Globus pallidus (tissue), 1 donor: Measurements from ENCODE around the gene CIB2.
"Not testable (repeated sequence)": the region's sequence is repeated elsewhere in the genome, so short reads cannot be mapped to it uniquely, and the experiment has no call there.

ENCODE experiments used
- DNase-seq: peaks from one replicate; pipeline ENCODE4 v3.0.0-alpha.2; 2015; ENCODE audit warnings: low spot score

CIB2 gene

GRCh38 chr15:78131295-78132061, at the start of gene CIB2:
TSS of gene CIB2 (minus strand) at chr15:78131445. CDS start at chr15:78131215, 230 bp downstream.
- peak; percentile 52 for DNase-seq

GRCh38 chr15:78179906-78180305, 48.7 kb upstream of the CIB2 start:
- DNase-seq: no peak

GRCh38 chr15:78179286-78179840, 48.1 kb upstream of the CIB2 start:
- no peak for DNase-seq

GRCh38 chr15:78178064-78178463, 46.8 kb upstream of the CIB2 start:
- DNase-seq: no peak

- DNase-seq: peak; percentile 55
Measured at GRCh38 chr15:78177447-78177873, 46.2 kb upstream of the CIB2 start.

- no peak for DNase-seq
Measured at GRCh38 chr15:78175330-78175729, 44.1 kb upstream of the CIB2 start.

- no peak for DNase-seq
Measured at GRCh38 chr15:78174401-78174800, 43.2 kb upstream of the CIB2 start.

GRCh38 chr15:78171864-78172472, 40.7 kb upstream of the CIB2 start:
- no peak for DNase-seq

GRCh38 chr15:78170848-78171773, 39.9 kb upstream of the CIB2 start:
- DNase-seq: no peak

GRCh38 chr15:78168608-78169007, 37.4 kb upstream of the CIB2 start:
- DNase-seq: no peak

- no peak for DNase-seq
Measured at GRCh38 chr15:78167227-78167888, 36.1 kb upstream of the CIB2 start.

- no peak for DNase-seq
Measured at GRCh38 chr15:78164010-78164409, 32.8 kb upstream of the CIB2 start.

GRCh38 chr15:78162038-78162437, 30.8 kb upstream of the CIB2 start:
- peak; percentile 36 for DNase-seq

- DNase-seq: no peak
Measured at GRCh38 chr15:78159395-78159794, 28.1 kb upstream of the CIB2 start.

- no peak for DNase-seq
Measured at GRCh38 chr15:78157203-78157602, 26.0 kb upstream of the CIB2 start.

- DNase-seq: no peak
Measured at GRCh38 chr15:78156653-78157052, 25.4 kb upstream of the CIB2 start.

- no peak for DNase-seq
Measured at GRCh38 chr15:78155355-78155939, 24.2 kb upstream of the CIB2 start.

GRCh38 chr15:78154955-78155354, 23.7 kb upstream of the CIB2 start:
- DNase-seq: no peak

- not testable (repeated sequence) for DNase-seq
Measured at GRCh38 chr15:78151075-78151474, 19.8 kb upstream of the CIB2 start.

- no peak for DNase-seq
Measured at GRCh38 chr15:78149805-78150751, 18.8 kb upstream of the CIB2 start.
